SIG-M5 (cell line): ENCODE data around the gene TK1.

Experiments
- DNase-seq: peaks from one replicate; lab custom pipeline; 2025; lab: John Stamatoyannopoulos, UW

TK1 gene

GRCh38 chr17:78219396-78220150 lies 32.7 kb upstream of the TK1 start:
- no peak for DNase-seq

DNA sequence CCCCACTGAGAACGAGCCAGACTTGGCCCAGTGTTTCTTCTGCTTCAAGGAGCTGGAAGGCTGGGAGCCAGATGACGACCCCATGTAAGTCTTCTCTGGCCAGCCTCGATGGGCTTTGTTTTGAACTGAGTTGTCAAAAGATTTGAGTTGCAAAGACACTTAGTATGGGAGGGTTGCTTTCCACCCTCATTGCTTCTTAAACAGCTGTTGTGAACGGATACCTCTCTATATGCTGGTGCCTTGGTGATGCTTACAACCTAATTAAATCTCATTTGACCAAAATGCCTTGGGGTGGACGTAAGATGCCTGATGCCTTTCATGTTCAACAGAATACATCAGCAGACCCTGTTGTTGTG lies 27.8 kb upstream of the TK1 start:
- DNase-seq = no peak

GRCh38 chr17:78214016-78214705 lies 27.3 kb upstream of the TK1 start, which contains the start of gene BIRC5:
TSS of gene BIRC5 (plus strand) at chr17:78214253. CDS start at chr17:78214317, 64 bp downstream.
- DNase-seq = peak; percentile 51

DNA sequence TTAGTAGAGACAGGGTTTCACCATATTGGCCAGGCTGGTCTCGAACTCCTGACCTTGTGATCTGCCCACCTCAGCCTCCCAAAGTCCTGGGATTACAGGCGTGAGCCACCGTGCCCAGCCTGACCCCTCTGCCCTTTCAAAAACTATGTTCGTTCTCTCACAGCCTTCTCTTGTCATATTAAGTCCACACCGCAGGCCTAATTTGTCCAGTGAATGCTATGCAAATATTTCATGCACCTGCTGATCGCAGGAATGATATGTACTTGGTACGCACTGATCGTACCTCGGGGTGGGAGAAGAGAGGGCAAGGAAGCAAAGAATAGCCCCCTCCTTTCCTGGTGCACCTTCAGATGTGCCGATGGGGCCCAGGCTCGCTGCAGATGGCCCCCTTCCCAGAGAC lies 24.2 kb upstream of the TK1 start:
- DNase-seq = no peak

DNA sequence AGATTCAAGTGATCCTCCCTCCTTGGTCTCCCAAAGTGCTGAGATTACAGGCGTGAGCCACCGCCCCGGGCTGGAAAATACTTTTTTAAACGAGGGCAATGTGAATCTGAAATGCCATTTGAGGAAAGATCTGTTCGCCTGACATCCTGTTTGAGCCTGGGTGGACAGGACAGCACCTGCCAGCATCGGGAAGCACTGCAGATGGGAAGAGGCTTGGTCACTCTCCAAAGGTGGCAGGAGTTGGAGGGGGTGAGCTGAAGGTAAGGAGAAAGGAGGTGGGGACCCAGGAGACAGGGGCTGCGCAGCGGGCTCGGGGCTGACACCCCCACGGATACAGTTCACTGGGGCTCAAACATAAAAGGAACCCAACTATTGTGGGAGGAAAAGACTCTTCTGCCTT lies 23.3 kb upstream of the TK1 start:
- no peak for DNase-seq

GRCh38 chr17:78208486-78208885 lies 21.6 kb upstream of the TK1 start:
- no peak for DNase-seq

DNA sequence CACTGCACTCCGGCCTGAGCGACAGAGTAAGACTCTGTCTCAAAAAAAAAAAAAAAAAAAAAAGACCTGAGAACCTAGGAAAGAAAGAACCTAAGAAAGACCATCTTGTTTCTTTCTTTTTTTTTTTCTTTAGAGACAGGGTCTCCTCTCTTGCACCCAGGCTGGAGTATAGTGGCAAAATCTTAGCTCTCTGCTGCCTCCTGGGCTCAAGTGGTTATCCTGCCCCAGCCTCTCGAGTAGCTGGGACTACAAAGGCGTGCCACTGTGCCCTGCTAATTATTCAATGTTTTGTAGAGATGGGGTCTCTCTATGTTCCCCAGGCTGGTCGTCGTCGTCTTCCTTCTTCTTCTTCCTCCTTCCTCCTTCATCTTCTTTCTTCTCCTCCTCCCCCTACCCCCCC lies 19.4 kb upstream of the TK1 start:
- DNase-seq = no peak

DNA sequence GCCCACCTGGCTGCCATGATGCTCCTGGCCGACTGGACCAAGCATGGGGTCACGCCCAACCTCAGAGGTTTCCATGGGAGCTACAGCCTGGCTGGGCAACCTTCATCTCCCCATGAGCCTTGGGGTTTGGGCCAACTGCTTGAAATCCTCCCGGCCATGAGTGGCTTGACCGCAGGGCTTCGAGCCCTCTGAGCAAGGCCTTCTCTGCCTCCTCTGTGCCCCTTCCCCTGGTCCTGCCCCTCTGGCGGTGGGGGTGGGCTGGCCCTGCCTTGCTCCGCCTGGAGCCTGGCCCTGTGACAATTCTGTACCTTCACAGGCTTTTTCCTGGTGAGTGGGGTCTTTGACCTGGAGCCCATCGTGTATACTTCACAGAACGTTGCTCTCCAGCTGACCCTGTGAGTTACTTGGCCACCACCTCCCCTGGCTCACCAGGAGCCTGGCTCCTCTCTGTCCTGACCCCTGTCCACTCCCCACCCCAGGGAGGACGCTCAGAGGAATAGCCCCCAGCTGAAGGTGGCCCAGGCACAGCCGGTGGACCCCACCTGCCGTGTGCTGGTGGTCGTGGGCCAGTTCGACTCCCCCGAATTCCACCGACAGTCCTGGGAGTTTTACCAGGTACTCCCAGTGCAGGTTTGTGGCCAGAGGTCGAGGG lies 18.4 kb upstream of the TK1 start:
- DNase-seq = no peak

GRCh38 chr17:78204387-78205123 lies 17.7 kb upstream of the TK1 start:
- no peak for DNase-seq

- no peak for DNase-seq
Observed at GRCh38 chr17:78202666-78203065, 15.8 kb upstream of the TK1 start.

- no peak for DNase-seq
Observed at GRCh38 chr17:78200451-78200850, 13.6 kb upstream of the TK1 start.

DNA sequence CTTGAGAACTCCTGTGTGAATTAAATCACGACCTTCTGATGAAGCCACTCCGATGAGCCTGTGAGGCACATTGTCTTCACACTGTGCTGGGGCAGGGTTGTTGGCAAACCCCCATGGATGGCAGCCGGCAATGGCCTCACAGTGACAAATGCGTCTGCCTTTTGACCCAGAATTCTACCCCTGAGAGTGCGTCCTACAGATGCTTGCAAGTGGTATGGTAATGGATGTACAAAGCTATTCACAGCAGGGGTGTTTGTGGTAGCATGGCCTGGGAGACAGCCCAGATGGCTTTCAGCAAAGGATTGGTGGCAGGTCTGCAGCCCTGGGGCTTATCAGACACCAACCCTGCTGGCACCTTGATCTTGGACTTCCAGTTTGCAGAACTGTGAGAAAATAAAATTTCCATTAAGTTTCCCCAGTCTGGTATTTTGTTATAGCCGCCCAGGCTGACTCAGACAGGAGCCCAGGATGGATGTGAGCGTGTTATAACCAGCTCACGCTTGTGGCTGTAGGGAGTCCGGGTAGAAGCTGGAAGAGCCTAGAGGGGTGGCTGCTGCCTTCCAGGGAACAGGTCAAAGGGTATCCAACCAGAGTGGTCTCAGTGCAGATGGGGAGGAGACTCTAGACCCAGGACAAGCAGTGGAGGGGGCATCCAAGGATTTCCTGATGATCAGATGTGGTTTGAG lies 10.4 kb upstream of the TK1 start:
- DNase-seq = no peak

- no peak for DNase-seq
Observed at GRCh38 chr17:78196716-78197115, 9.9 kb upstream of the TK1 start.

DNA sequence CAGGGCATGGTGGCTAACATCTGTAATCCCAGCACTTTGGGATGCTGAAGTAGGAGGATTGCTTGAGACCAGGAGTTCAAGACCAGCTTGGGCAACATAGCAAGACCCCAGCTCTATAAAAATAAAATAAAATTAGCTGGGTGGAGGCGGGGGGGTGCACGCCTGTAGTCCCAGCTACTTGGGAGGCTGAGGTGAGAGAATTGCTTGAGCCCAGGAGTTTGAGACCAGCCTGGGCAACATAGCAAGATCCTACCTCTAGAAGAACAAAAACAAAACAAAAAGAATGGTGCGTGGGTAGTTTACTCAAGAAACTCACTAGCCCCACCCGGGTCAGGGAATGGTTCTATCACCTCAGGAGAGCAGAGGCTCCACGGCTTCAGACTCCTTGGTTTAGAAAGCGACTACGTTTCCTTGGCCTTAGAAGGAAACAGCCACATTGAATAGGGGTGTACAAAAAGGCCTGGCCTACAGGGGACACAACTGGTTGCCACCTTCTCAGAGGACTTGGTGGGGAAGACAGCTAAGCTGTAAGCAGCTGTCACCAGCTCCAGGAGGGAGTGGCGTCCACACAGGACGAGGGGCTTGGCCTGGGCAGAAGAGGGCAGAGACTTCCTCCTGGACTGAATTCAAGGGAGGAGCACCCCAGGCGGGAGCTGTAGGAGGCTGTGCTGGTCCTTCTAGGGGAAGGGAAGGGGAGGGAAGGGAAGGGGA lies 716 bp downstream of the TK1 start:
- no peak for DNase-seq

DNA sequence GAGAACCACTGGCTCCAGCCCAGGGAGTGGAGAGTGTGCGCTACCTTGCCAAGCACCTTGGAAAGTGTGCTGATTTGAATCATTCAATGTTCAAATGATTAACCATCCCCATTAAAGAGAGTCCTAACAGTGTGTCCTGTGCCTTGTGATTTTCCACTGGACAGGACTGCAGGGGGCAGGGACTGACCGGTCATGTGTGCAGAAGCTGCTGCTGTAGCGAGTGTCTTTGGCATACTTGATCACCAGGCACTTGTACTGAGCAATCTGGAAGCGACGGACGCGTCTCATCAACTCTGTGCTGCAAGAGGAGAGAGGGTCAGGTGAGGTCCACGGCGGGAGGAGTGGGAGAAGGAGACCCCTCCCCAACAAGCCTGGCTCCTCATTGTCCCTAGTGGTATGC lies 2.0 kb downstream of the TK1 start:
- DNase-seq = no peak

DNA sequence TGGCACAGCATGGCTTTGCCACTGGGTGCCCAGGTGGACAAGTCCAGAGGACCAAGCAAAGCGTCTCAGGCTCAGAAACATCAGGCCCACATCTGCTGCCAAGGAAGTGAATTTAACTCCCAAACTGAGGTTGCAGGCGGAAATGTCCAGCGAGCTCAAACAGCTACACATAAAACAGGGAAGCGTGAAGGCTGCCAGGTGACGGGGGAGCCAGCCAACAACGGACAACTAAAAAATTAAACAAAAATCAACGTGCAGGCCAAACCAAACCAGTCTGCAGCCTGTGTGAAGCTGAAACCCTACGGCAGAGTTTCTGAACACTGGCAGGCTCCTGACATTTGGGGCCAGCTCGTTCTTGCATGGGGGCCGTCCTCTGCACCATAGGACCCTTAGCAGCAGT lies 2.5 kb downstream of the TK1 start:
- no peak for DNase-seq

- no peak for DNase-seq
Observed at GRCh38 chr17:78183916-78184315, 2.9 kb downstream of the TK1 start.

GRCh38 chr17:78182504-78182903 lies 4.3 kb downstream of the TK1 start:
- no peak for DNase-seq

DNA sequence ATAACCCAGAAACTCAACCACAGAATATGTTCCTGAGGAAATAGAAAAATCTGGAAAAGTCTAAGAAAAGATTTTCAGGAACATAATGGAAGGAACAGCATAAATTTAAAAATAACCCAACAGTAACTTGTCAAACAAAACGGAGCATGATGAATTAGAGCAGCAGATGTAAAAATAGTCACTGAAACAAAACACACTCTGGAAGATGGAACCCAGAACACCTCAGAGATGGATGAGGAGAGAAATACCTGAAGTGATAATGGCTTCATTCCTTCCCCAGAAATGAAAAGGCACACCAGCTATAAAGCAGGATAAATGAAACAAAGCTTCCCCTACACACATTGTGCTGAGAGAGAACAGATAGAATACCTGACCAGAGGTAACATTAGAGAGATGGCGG lies 6.3 kb downstream of the TK1 start:
- DNase-seq = no peak

DNA sequence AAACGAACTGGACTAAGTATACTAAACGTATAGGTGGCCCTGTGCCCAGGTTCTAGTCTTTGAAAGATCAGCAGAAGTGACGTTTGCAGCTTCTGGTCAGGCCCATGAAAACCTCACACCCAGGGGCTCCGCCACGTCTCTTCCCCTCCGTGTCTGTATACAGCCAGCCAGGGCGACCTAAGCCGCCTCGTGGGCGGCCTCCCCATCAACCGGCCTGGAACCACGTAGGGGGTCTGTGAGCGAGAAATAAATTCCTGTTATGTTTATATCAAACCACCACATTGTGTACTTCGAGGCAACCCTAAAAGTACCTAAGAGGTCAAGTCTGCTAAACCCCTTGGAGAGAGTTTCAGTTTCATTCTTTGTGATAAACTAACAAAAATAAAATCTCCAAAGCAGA lies 6.8 kb downstream of the TK1 start:
- DNase-seq = no peak

DNA sequence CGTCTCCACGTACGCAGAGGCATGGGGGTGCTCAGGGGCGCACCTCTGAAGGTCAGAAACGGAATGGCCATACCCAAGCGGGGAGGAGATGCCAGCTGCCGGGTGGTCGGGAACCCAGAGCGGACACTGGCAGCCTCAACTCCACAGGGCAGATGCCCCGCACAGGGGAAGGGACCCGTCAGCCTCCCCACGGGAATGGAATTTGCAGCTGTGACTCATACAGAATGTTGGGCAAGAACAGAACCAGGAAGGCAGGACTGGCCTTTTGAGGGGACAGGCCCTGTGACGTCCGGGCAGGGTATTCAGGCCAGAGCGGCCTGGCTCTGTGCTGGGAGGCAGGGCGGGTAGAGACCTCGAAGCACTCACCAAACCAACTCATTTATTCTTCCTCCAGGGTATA lies 7.5 kb downstream of the TK1 start:
- no peak for DNase-seq
